A549 (cell line): ENCODE data around the gene PIP5K1B.

Experiments
- JUN ChIP-seq, 2 experiments: fragments of >200 bp; sonication (Bioruptor Twin); formaldehyde crosslinking; IDR thresholded peaks; 2 replicates in 1 of 2; 3 replicates in 1 of 2; pipeline ENCODE4 v1.6.1; 2016 to 2017
- POLR2A ChIP-seq: IDR thresholded peaks from 2 replicates; pipeline ENCODE4 v1.6.1; 2012; ENCODE audit warnings: mild to moderate bottlenecking, low read length
- POLR2AphosphoS2 ChIP-seq: conservative IDR thresholded peaks from 2 replicates; pipeline ENCODE4 v1.6.1; 2012; ENCODE audit warnings: low read length, improper control_type of control experiment, inconsistent platforms
- SMC3 ChIP-seq: fragments of >200 bp; sonication (Bioruptor Twin); formaldehyde crosslinking; IDR thresholded peaks from 3 replicates; pipeline ENCODE4 v1.6.1; 2018; ENCODE audit warnings: inconsistent platforms
- TF ChIP-seq, protein P1 (sequence below): fragments of 200-600 bp; sonication (generic); IDR thresholded peaks from 2 replicates; pipeline ENCODE4 v1.6.1; 2016; ENCODE audit warnings: antibody characterized with exemption, mild to moderate bottlenecking, moderate library complexity
- TF ChIP-seq, protein P2 (sequence below): fragments of >200 bp; sonication (Bioruptor Twin); formaldehyde crosslinking; IDR thresholded peaks from 3 replicates; pipeline ENCODE4 v1.5.1; 2016
- TF ChIP-seq, protein P3 (sequence below): fragments of >200 bp; sonication (Bioruptor Twin); formaldehyde crosslinking; IDR thresholded peaks from 2 replicates; pipeline ENCODE4 v1.6.1; 2016
- TF ChIP-seq, protein P4 (sequence below): IDR thresholded peaks from 2 replicates; pipeline ENCODE4 v1.6.1; 2012

DNA sequence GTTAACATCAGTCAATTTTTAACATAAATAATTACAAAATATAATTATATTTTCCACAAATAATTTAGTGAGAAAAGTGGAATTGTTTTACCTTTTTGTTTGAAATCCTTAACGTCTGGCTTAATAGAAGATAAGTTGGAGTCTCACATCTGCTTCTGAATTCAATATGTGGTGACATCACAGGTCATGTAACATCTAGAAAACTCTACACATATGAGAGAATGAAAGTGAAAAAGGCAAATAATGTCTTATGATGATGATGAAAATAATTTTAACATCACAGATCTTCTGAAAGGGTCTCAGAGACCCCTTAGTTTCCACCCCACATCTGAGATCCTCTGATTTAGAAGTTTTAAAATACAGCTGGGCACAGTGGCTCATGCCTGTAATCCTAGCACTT is 227.4 kb downstream of the PIP5K1B start:
- TF ChIP-seq, protein P1, sequence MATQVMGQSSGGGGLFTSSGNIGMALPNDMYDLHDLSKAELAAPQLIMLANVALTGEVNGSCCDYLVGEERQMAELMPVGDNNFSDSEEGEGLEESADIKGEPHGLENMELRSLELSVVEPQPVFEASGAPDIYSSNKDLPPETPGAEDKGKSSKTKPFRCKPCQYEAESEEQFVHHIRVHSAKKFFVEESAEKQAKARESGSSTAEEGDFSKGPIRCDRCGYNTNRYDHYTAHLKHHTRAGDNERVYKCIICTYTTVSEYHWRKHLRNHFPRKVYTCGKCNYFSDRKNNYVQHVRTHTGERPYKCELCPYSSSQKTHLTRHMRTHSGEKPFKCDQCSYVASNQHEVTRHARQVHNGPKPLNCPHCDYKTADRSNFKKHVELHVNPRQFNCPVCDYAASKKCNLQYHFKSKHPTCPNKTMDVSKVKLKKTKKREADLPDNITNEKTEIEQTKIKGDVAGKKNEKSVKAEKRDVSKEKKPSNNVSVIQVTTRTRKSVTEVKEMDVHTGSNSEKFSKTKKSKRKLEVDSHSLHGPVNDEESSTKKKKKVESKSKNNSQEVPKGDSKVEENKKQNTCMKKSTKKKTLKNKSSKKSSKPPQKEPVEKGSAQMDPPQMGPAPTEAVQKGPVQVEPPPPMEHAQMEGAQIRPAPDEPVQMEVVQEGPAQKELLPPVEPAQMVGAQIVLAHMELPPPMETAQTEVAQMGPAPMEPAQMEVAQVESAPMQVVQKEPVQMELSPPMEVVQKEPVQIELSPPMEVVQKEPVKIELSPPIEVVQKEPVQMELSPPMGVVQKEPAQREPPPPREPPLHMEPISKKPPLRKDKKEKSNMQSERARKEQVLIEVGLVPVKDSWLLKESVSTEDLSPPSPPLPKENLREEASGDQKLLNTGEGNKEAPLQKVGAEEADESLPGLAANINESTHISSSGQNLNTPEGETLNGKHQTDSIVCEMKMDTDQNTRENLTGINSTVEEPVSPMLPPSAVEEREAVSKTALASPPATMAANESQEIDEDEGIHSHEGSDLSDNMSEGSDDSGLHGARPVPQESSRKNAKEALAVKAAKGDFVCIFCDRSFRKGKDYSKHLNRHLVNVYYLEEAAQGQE, result no peak
- TF ChIP-seq POLR2AphosphoS2 (no peak), POLR2A (no peak), SMC3 (no peak), JUN (IDR thresholded peaks at IDR 0.05) (no peak)
- TF ChIP-seq, protein P2, sequence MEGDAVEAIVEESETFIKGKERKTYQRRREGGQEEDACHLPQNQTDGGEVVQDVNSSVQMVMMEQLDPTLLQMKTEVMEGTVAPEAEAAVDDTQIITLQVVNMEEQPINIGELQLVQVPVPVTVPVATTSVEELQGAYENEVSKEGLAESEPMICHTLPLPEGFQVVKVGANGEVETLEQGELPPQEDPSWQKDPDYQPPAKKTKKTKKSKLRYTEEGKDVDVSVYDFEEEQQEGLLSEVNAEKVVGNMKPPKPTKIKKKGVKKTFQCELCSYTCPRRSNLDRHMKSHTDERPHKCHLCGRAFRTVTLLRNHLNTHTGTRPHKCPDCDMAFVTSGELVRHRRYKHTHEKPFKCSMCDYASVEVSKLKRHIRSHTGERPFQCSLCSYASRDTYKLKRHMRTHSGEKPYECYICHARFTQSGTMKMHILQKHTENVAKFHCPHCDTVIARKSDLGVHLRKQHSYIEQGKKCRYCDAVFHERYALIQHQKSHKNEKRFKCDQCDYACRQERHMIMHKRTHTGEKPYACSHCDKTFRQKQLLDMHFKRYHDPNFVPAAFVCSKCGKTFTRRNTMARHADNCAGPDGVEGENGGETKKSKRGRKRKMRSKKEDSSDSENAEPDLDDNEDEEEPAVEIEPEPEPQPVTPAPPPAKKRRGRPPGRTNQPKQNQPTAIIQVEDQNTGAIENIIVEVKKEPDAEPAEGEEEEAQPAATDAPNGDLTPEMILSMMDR, result no peak
- TF ChIP-seq, protein P3, sequence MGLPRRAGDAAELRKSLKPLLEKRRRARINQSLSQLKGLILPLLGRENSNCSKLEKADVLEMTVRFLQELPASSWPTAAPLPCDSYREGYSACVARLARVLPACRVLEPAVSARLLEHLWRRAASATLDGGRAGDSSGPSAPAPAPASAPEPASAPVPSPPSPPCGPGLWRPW, result no peak
- TF ChIP-seq, protein P4, sequence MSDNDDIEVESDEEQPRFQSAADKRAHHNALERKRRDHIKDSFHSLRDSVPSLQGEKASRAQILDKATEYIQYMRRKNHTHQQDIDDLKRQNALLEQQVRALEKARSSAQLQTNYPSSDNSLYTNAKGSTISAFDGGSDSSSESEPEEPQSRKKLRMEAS, result no peak
